ENCODE measurements around the gene SLC7A11.

The SLC7A11 gene

DNA sequence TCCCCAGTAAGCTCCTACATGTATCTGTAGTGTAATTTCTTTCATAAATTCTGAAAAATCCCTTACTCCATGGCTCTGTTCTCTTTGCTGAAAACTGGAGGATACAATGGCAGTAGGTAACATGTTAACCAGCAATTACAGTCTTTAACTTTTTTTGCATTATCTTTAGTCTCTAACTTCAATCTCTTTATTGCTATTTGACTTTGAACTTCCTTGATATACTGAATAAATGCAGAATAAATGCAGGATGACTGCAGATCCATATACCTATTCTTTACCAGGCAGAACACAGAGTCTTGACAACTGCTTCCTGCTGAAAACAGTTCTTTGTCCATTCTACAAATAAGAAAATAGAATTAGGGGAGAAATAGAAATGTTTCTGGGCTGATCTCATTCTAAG, 101.3 kb downstream of the SLC7A11 start:
- no peak for DNase-seq

DNA sequence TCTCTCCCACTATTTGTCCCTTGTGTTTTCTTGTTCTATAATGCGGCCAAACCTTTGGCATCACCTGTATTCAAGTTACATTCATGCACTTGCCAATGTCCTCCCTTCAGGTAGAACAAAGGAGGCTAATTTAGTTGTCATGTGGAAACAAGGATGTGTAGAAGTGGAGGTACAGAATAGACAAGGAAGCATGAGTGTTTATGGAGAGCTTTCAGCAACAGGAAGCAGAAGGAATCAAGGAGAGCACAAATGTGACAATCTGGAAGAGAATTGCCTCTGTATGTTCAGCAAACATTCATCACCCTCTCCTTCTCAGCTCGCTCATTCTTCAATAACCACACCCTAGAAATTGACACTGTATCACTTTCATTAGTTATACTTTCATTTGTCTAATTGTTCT, 103.4 kb downstream of the SLC7A11 start:
- no peak for DNase-seq

- no peak for DNase-seq
These were observed 106.5 kb downstream of the SLC7A11 start for GRCh38 chr4:138135610-138136009.

DNA sequence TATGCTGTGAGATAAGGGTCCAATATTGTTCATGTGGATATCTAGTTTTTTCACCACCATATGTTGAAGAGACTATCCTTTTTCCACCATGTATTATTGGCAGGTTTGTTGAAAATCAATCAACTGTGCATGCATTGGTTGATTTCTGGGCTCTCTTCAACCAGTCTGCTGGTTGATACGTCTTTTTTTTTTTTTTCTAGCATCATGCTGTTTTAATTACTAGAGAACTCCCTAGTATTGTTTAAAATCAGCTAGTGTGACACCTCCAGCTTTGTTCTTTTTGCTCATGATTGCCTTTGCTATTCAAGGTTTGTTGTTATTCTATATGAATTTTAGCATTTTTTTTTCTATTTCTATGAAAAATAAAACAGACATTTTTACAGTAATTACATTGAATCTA, 123.9 kb downstream of the SLC7A11 start:
- no peak for DNase-seq

- no peak for DNase-seq
These were observed 127.1 kb downstream of the SLC7A11 start for GRCh38 chr4:138115053-138115452.

DNA sequence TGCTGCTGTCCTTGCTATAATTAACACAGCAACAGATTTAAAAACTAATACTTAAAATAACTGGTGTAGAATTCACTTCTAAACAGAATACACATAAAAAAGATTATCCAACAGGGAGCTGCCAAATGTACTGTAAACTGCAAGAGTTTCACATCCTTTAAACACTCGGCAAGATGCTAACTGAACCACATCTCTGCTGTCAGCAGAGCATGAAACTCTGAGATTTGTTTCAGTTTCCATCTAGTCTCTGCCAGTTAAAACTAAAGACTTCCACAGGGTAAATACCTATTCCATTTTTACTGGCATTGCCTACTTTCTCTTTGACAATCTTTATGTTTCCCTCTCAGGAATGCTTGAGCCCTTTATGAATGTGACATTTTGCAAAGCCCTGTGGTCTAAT, 127.7 kb downstream of the SLC7A11 start:
- no peak for DNase-seq
